Ureter (tissue), 1 donor: ENCODE results near the gene POU6F2. TPM values are rescaled to one million over a fixed set of nuclear protein-coding genes. Genes with fewer than 3 reads are reported as not detected.

Experiments
- DNase-seq: peaks from one replicate; pipeline ENCODE4 v3.0.0-alpha.2; 2020; ENCODE audit warnings: low spot score
- total RNA-seq: library from RNA; stranded (reverse); gene quantifications from one replicate; pipeline ENCODE4 v1.2.4, GENCODE V29; 2023
- donor health status: DM: yes; HTN: yes; CAD: no.

POU6F2 gene
- total RNA-seq, 1 donor from 2014 or later: 0.39 TPM

DNA sequence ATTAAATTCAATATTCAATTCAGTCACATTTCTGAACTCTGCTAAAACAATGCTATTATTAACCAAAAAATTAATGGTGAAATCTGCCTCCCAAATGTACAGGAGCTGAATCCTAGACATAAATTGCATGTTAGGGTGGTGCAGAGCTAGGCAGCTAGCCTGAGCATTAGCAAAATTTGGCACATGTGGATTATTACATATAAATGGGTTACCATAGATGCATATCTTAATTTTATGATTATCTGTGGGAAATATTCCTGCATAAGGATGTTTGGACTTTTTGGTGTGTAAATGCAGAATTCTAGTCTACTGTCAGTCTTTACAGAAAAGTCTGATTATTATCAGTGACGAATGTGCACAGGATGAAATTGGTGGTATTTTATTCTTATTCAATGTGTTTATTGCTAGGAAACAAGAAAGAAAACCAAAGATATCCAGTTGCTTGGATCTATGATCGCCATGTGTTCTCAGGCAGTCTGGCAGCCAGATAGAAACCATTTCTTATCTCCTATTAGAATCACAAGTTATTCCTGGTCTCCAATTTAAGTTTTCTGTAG lies 150.7 kb downstream of the POU6F2 start:
- DNase-seq: no peak

DNA sequence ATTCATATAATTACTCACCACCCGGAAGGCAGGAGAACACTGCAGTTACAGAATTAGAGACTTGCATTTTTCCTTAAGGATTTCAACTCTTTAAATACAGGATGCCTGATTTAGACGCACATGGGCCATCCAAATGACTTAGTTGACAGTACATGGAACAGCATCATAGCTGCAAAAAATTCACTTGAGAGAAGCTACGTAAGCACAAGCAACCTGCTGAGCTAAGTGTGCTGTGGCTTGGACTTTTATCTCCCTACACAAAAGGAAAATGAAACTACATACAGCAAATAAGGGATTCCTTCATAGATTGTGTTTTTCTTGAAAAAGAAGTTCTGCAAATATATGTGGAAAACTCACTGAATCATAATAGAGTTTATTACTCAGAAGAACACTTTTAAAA lies 152.6 kb downstream of the POU6F2 start:
- DNase-seq: no peak

DNA sequence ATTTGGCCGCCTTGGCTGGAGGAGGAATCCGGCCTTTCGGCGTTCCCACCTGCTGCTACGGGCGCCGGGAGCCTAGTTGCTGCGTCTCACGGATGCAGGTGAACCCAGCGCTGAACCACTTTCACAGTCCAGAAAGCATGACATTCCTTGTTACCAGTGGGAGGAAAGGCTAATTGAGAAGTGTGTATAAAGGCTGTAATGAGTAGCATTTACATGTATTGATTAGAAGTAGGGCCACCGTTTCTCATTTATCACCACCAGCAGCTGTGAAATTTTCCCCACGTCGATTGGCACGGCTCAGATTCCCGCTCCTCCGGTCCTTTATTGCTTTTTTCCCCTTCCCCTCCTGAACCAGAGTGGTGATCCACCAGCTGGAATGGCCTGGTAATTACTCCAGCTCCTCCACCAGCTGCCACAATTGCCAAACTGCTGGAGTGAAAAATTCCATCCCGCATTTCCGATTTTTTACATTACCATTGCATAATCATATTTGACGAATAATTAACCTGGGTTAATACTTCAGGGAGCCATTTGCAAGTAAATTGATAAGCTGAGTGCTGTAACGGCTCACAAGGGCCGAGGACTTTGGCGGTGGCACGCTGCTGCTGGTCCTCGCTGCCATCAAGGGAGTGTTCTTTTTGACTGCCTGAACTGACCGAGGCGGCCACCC lies 153.3 kb downstream of the POU6F2 start:
- no peak for DNase-seq

- DNase-seq: no peak
These were observed 154.6 kb downstream of the POU6F2 start for GRCh38 chr7:39132306-39132705.

- no peak for DNase-seq
These were observed 155.4 kb downstream of the POU6F2 start for GRCh38 chr7:39133088-39133487.

DNA sequence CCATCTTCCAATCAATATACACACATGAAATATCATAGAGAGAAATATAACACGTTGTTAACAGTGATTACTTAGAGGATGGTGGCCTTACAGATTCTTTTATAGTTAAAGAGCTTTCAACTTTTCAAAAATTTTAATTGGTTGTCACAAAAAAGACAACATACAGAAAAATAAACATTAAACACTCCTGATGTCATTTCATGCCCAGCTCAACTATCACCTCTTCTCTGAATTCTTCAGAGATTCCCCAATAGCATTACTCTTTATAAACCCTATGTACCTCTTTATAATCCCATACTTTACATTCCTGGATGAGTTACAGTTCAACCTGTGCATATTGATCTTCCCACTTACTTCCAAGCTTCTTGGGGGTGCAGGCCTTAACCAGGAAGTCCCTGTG lies 159.8 kb downstream of the POU6F2 start:
- no peak for DNase-seq

- DNase-seq: no peak
These were observed 165.0 kb downstream of the POU6F2 start for GRCh38 chr7:39142750-39143149.

- DNase-seq: no peak
These were observed 166.7 kb downstream of the POU6F2 start for GRCh38 chr7:39144420-39144819.

- DNase-seq: no peak
These were observed 167.6 kb downstream of the POU6F2 start for GRCh38 chr7:39145283-39145682.

- DNase-seq: no peak
These were observed 168.2 kb downstream of the POU6F2 start for GRCh38 chr7:39145935-39146334.

GRCh38 chr7:39152701-39153100 lies 175.0 kb downstream of the POU6F2 start:
- DNase-seq: no peak

- DNase-seq: no peak
These were observed 175.4 kb downstream of the POU6F2 start for GRCh38 chr7:39153113-39153512.

DNA sequence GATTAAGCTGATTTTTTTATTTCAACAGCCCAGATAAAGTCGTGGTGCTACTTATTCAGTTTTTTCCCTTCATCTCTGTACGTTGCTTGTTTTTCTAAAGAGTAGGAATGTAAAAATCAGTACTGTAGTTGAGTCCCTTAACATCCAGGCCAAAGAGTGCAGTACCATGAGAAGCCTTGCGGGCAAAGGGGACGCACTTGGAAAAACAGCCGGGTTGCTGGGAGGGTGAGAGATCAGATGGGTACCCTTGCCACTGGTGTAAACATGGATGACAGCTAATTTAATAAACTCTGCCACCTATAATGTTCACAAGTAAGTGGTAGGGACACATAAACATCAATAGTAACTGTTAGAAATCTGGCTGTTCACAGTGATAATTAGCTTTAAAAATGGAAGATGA lies 175.9 kb downstream of the POU6F2 start:
- no peak for DNase-seq

- DNase-seq: no peak
These were observed 177.1 kb downstream of the POU6F2 start for GRCh38 chr7:39154815-39155214.

DNA sequence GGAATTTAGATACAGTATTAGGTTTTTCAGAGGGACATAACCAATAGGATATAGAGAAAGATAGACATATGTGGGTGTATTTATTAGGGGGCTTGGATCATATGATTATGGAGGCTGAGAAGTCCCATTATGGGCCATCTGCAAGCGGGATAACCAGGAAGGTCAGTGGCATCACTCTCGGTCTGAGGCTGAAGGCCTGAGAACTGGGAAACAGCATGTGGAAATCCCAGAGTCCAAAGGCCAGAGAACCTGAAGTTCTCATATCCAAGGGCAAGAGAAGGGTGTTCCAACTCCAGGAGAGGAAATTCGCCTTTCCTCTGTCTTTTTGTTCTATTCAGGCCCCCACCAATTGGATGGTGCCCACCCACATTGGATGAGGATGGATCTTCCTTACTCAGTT lies 180.7 kb downstream of the POU6F2 start:
- no peak for DNase-seq

DNA sequence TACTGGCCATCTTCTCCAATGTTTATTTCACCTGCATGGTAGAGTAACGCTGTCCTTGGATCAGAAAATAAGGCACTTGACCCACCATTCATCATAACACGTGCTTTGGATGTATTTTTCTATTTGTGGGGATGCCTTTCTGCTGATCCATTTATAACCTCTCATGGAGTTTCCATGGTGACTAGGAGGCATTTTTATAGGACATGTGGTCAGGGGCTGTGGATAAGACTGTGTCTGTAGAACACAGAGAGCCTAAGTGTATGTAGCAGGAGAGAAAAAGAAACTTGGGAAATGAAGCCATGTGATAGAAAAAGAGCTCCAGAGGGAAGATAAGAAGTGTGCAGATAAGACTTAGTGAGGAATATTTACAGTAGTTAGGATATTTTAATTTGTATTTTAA lies 184.2 kb downstream of the POU6F2 start:
- DNase-seq: no peak

GRCh38 chr7:39164887-39165286 lies 187.2 kb downstream of the POU6F2 start:
- no peak for DNase-seq

DNA sequence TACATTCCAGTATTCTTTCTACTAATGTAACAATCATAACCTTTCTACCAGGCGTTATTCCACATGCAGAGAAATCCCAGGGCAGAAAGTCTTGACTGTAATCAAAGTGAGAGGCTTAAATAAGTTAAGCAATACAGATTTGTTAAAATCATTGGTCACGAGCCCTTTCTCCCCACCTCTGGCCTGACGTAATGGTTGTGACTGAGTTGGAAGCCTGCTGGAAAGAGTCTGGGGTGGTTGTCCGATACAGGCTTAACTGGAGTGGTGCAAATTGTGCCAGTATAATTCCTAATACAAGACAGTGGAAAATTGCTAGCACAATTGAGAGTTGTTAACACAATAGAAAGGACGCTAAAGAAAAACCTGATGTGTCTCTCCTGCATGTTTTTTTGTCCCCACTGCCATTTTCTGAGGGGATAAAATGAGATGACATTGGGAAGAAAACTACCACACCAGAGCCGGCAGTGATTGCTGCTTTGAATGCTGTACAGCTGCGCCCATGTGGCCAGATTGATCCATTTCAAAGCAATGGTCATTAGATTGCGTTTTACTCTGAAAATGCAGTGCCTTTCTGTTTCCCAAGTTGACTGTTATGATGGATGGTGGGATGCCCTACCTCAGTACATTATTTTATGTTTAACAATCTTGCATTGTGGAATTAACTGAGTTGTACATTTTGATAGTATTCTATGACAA lies 190.8 kb downstream of the POU6F2 start:
- DNase-seq: no peak

DNA sequence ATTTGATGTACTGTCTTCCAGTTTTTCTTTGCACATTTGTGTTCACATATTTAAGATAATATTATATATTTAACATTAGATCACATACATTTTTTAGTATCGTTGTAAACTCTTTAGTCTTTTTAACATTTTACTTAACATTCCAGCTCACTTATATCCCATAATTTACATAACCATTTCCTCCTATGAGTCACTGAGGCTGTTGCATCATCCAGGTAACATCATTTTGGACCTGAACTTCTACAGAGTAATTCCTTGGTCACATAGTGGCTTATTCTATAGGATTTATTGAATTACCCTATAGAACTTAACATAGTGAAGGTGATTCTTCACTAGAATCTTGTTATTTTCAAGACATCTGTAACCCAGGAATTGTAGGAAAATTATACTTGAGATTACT lies 194.4 kb downstream of the POU6F2 start:
- no peak for DNase-seq

GRCh38 chr7:39181398-39181797 lies 203.7 kb downstream of the POU6F2 start:
- no peak for DNase-seq

DNA sequence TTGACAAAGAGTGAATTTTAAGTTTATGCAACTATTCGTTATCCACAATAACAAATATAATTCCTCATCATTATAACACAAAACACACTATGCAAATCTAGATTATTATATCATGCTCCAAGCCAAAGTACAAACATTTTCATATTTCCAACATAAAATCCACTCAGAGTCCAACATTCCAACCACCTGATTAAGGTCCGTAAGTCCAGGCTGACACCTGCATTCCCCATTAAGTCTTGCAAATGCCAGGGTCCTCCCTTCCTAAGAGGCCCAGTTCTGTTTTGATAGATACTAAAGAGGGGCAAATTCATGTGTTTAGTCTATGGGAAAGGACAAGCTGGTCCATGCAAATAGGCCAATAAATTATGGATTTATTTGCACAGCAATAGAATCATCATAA lies 206.1 kb downstream of the POU6F2 start:
- DNase-seq: no peak

DNA sequence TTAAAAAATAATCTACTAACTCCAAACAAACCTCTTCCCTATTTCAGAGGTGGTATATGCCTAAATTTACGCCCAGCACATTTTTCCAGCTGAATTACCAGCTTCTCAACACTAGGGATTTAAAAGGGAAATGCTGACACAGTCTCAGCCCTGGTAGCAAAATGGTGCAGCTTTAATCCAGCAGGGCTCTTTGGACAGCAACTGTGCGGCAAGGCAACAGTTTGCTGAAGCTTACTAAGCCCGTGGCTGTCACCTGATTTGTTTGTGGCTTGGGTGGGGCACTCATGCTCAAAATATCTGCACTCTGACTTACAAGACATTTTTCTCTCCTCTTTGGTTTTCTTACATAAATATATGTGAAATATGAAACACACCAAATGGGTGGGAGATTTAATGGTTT lies 206.7 kb downstream of the POU6F2 start:
- DNase-seq: no peak

DNA sequence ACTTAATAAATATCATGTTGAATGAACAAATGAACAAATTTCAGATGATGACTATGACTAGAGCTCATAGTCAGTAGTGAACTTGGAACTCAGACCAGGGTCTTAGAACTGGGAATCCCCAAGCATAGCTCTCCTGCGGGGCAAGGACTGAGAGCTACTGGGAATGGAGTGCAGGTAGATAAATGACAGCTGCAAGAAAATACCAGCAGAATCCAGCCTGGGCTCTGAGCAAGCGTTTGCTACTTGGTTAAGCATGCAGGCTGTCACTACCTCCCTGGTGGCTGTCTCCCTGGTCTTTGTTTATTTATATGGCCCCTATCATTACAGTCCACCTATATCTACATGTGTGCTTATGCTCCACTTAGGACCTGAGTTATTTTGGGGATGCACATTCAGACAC lies 208.4 kb downstream of the POU6F2 start:
- no peak for DNase-seq
